ENCODE results near the gene ZBTB7C.

ZBTB7C gene

GRCh38 chr18:48394176-48394575, 15.0 kb downstream of the ZBTB7C start:
- Histone ChIP-seq H3K79me2 (no peaks in the 10 kb centered on the region), H3K27me3 (ENCODE audit: control insufficient read depth, insufficient read depth, low read length) (no peaks in the 10 kb centered on the region), H3K9ac (no peak overlapping the region), H3K27ac (no peak overlapping the region), H3K4me2 (ENCODE audit: low read length) (no peak overlapping the region), H3K9me3 (ENCODE audit: control insufficient read depth, low read length) (no peaks in the 10 kb centered on the region), H3K4me1 (no peaks in the 10 kb centered on the region), H2AFZ (no peak overlapping the region), H3K4me3 (ENCODE audit: low read depth, low read length) (no peak overlapping the region), H3K36me3 (ENCODE audit: control insufficient read depth, insufficient read depth, low read length) (no peaks in the 10 kb centered on the region)
- no peak for TF ChIP-seq CTCF (IDR thresholded peaks at IDR 0.05)

GRCh38 chr18:48393776-48394175, 15.4 kb downstream of the ZBTB7C start:
- H2AFZ ChIP-seq: no peak overlapping the region
- H3K4me3 ChIP-seq (ENCODE audit: low read depth, low read length): no peak overlapping the region
- H3K9me3 ChIP-seq (ENCODE audit: control insufficient read depth, low read length): no peaks in the 10 kb centered on the region
- no peak overlapping the region for H3K4me2 ChIP-seq (ENCODE audit: low read length)
- no peak for TF ChIP-seq CTCF (IDR thresholded peaks at IDR 0.05)
- H3K4me1 ChIP-seq: no peaks in the 10 kb centered on the region
- no peak overlapping the region for H3K27ac ChIP-seq
- no peak overlapping the region for H3K9ac ChIP-seq
- H3K79me2 ChIP-seq: no peaks in the 10 kb centered on the region
- no peaks in the 10 kb centered on the region for H3K27me3 ChIP-seq (ENCODE audit: control insufficient read depth, insufficient read depth, low read length)
- H3K36me3 ChIP-seq (ENCODE audit: control insufficient read depth, insufficient read depth, low read length): no peaks in the 10 kb centered on the region

- no peak overlapping the region for H3K4me3 ChIP-seq (ENCODE audit: low read depth, low read length)
- no peak for TF ChIP-seq CTCF (IDR thresholded peaks at IDR 0.05)
- no peak overlapping the region for H2AFZ ChIP-seq
- H3K9me3 ChIP-seq (ENCODE audit: control insufficient read depth, low read length): no peaks in the 10 kb centered on the region
- H3K9ac ChIP-seq: no peak overlapping the region
- no peaks in the 10 kb centered on the region for H3K36me3 ChIP-seq (ENCODE audit: control insufficient read depth, insufficient read depth, low read length)
- H3K79me2 ChIP-seq: no peaks in the 10 kb centered on the region
- no peak overlapping the region for H3K4me2 ChIP-seq (ENCODE audit: low read length)
- no peaks in the 10 kb centered on the region for H3K27me3 ChIP-seq (ENCODE audit: control insufficient read depth, insufficient read depth, low read length)
- no peaks in the 10 kb centered on the region for H3K4me1 ChIP-seq
- H3K27ac ChIP-seq: no peak overlapping the region
These were observed 16.0 kb downstream of the ZBTB7C start for GRCh38 chr18:48393170-48393569.

GRCh38 chr18:48392268-48392667, 16.9 kb downstream of the ZBTB7C start:
- no peaks in the 10 kb centered on the region for H3K4me1 ChIP-seq
- H3K79me2 ChIP-seq: no peaks in the 10 kb centered on the region
- no peak overlapping the region for H3K4me3 ChIP-seq (ENCODE audit: low read depth, low read length)
- H3K27me3 ChIP-seq (ENCODE audit: control insufficient read depth, insufficient read depth, low read length): no peaks in the 10 kb centered on the region
- no peak overlapping the region for H3K9ac ChIP-seq
- no peak overlapping the region for H3K27ac ChIP-seq
- no peak for TF ChIP-seq CTCF (IDR thresholded peaks at IDR 0.05)
- no peak overlapping the region for H2AFZ ChIP-seq
- no peaks in the 10 kb centered on the region for H3K36me3 ChIP-seq (ENCODE audit: control insufficient read depth, insufficient read depth, low read length)
- no peaks in the 10 kb centered on the region for H3K9me3 ChIP-seq (ENCODE audit: control insufficient read depth, low read length)
- H3K4me2 ChIP-seq (ENCODE audit: low read length): no peak overlapping the region

GRCh38 chr18:48391868-48392267, 17.3 kb downstream of the ZBTB7C start:
- no peaks in the 10 kb centered on the region for H3K36me3 ChIP-seq (ENCODE audit: control insufficient read depth, insufficient read depth, low read length)
- H3K27me3 ChIP-seq (ENCODE audit: control insufficient read depth, insufficient read depth, low read length): no peaks in the 10 kb centered on the region
- no peak overlapping the region for H3K4me3 ChIP-seq (ENCODE audit: low read depth, low read length)
- no peaks in the 10 kb centered on the region for H3K79me2 ChIP-seq
- TF ChIP-seq CTCF (IDR thresholded peaks at IDR 0.05): no peak
- H3K9me3 ChIP-seq (ENCODE audit: control insufficient read depth, low read length): no peaks in the 10 kb centered on the region
- H3K4me1 ChIP-seq: no peaks in the 10 kb centered on the region
- no peak overlapping the region for H3K27ac ChIP-seq
- H3K9ac ChIP-seq: no peak overlapping the region
- no peak overlapping the region for H2AFZ ChIP-seq
- H3K4me2 ChIP-seq (ENCODE audit: low read length): no peak overlapping the region
